Gastrocnemius medialis (tissue), 4 donors: ENCODE measurements around the gene PRKN.

Experiments used
- CTCF ChIP-seq, 5 experiments: fragments of 450-650 bp in 3 of 5; fragments of 200-600 bp in 2 of 5; sonication (generic) in 2 of 5; IDR thresholded peaks in 4 of 5; conservative IDR thresholded peaks in 1 of 5; 1 replicate in 4 of 5; 2 replicates in 1 of 5; pipeline ENCODE4 v1.5.1; 2016 to 2019; ENCODE audit warnings: antibody characterized with exemption in 5 of 5, mild to moderate bottlenecking in 3 of 5, moderate library complexity in 3 of 5
- POLR2A ChIP-seq, 2 donors: fragments of 450-650 bp; IDR thresholded peaks; one replicate each; pipeline ENCODE4 v1.6.1; 2017; ENCODE audit warnings: antibody characterized with exemption in 2 of 2, mild to moderate bottlenecking in 2 of 2, moderate library complexity in 2 of 2

- TF ChIP-seq CTCF (IDR thresholded peaks at IDR 0.05 in 4 of 5, conservative IDR thresholded peaks at IDR 0.05 in 1 of 5) = no peak
- no peak for TF ChIP-seq POLR2A (IDR thresholded peaks at IDR 0.05)
These were observed 1318.2 kb downstream of the PRKN start for GRCh38 chr6:161409353-161409752.
